Measurements from ENCODE around the gene LOC128125822.

The LOC128125822 gene

DNA sequence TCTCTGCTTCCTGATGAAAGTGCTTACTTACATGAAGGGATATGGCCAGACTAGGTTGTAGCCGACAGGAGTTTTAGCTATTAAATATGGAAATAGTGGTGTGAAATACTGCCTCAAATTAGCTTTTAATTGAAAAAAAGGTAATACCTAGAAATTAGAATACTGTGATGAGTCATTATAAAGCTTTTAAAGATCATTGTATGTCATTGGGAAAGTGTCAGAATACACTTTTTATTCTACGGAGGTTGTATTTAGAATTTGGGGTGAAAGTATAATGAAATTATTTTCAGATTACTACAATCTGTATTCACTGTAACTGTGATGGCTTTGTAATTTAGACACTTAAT, 2.2 kb downstream of the LOC128125822 start:
- WGBS, 2 donors: 55 to 73% methylated on average over 2 of the region's 2 CpGs
- TF ChIP-seq, protein P1, sequence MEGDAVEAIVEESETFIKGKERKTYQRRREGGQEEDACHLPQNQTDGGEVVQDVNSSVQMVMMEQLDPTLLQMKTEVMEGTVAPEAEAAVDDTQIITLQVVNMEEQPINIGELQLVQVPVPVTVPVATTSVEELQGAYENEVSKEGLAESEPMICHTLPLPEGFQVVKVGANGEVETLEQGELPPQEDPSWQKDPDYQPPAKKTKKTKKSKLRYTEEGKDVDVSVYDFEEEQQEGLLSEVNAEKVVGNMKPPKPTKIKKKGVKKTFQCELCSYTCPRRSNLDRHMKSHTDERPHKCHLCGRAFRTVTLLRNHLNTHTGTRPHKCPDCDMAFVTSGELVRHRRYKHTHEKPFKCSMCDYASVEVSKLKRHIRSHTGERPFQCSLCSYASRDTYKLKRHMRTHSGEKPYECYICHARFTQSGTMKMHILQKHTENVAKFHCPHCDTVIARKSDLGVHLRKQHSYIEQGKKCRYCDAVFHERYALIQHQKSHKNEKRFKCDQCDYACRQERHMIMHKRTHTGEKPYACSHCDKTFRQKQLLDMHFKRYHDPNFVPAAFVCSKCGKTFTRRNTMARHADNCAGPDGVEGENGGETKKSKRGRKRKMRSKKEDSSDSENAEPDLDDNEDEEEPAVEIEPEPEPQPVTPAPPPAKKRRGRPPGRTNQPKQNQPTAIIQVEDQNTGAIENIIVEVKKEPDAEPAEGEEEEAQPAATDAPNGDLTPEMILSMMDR (IDR thresholded peaks at IDR 0.05): no peak
- TF ChIP-seq POLR2A (IDR thresholded peaks at IDR 0.05): no peak
- no peak overlapping the region for H3K4me3 ChIP-seq (ENCODE audit: low read depth, poor library complexity, severe bottlenecking)
- no peak for DNase-seq (ENCODE audit: low spot score in 2 of 2)
- intact Hi-C loops (cut with DNase I; ENCODE audit: low total_unique reads): no loop called here

DNA sequence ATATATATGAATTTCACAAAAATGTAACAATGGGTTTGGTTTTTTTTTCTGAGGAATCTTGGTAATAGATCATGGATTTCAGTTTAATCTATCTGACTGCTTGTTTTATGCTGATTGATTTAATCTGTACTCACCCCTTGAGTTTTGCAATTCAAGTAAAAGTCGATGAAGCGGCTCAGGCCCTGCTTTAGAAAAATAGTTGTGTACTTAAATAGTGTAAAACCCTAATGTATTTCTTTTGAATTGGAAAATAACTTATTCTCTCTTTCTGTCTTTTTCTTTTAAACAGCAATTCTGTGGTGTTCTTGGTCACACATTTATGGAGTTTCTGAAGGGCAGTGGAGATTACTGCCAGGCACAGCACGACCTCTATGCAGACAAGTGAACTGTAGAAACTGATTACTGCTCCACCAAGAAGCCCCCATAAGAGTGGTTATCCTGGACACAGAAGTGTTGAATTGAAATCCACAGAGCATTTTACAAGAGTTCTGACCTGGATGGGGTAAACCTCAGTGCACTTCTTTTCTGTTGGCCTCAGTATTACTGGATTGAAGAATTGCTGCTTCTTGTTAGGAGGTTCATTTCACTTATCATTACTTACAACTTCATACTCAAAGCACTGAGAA, 4.0 kb downstream of the LOC128125822 start:
- intact Hi-C loops (cut with DNase I; ENCODE audit: low total_unique reads): no loop called here
- WGBS, 2 donors: 89 to 96% methylated on average over 3 of the region's 3 CpGs
- TF ChIP-seq, protein P1 (IDR thresholded peaks at IDR 0.05): no peak
- no peak for TF ChIP-seq POLR2A (IDR thresholded peaks at IDR 0.05)
- no peak overlapping the region for H3K4me3 ChIP-seq (ENCODE audit: low read depth, poor library complexity, severe bottlenecking)
- no peak for DNase-seq (ENCODE audit: low spot score in 2 of 2)

DNA sequence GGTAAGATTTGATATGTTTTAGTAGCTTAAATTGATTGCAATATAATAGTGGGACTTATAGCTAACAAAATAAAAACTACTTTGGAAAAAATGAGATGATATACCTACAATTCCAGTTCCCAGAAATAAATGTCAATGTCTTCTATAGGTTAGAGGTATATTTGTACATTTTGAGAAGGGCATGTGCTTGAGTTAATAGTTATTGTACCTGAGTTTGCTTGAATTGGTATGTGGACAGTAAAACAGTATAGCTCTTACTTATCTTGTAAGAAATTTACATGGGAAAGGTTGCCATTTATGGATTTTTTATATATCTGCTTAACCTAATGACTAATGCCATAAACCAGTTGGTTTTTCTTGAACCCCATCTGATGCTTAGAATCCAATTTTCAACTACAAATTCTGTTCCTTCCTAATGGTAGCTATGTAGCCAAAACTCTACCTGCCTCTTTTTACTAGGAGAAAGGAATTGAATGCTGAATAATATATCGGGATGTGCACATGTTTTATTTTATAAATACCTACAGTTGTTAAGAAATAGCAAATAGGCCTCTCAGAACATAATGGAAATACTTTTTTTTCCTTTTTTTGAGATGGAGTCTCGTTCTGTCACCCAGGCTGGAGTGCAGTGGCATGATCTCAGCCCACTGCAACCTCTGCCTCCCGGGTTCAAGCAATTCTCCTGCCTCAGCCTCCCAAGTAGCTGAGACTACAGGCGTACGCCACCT, 4.9 kb downstream of the LOC128125822 start:
- TF ChIP-seq POLR2A (IDR thresholded peaks at IDR 0.05): no peak
- TF ChIP-seq, protein P1 (IDR thresholded peaks at IDR 0.05): no peak
- DNase-seq (ENCODE audit: low spot score in 2 of 2): no peak
- WGBS, 2 donors: 94 to 96% methylated on average over 5 of the region's 5 CpGs
- H3K4me3 ChIP-seq (ENCODE audit: low read depth, poor library complexity, severe bottlenecking): no peak overlapping the region
- intact Hi-C loops (cut with DNase I; ENCODE audit: low total_unique reads): no loop called here

DNA sequence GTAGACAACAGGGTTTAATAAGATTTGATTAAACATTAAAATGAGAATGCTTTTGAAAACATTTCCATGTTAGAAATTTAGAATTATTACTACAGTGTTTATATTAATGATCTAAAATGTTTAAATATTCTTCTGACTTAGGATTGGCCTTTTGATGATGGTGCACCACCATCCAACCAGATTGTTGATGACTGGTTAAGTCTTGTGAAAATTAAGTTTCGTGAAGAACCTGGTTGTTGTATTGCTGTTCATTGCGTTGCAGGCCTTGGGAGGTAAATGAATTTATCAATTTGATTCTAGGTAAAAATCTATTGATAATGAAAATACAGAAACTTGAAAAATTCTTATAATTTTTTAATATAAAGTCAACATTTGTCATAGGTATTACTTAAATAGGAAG, 6.5 kb downstream of the LOC128125822 start:
- DNase-seq (ENCODE audit: low spot score in 2 of 2): no peak
- intact Hi-C loops (cut with DNase I; ENCODE audit: low total_unique reads): no loop called here
- H3K4me3 ChIP-seq (ENCODE audit: low read depth, poor library complexity, severe bottlenecking): no peak overlapping the region
- TF ChIP-seq, protein P1 (IDR thresholded peaks at IDR 0.05): no peak
- 94 to 98% methylated on average over 2 of the region's 2 CpGs for WGBS, 2 donors

DNA sequence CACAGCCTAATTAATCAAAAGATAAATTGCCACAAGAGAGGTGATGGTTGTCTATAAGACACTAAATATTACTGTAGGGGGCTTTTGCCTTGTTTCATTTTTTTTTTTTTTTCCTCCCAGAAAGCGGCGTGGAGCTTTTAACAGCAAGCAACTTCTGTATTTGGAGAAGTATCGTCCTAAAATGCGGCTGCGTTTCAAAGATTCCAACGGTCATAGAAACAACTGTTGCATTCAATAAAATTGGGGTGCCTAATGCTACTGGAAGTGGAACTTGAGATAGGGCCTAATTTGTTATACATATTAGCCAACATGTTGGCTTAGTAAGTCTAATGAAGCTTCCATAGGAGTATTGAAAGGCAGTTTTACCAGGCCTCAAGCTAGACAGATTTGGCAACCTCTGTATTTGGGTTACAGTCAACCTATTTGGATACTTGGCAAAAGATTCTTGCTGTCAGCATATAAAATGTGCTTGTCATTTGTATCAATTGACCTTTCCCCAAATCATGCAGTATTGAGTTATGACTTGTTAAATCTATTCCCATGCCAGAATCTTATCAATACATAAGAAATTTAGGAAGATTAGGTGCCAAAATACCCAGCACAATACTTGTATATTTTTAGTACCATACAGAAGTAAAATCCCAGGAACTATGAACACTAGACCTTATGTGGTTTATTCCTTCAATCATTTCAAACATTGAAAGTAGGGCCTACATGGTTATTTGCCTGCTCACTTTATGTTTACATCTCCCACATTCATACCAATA, 7.8 kb downstream of the LOC128125822 start:
- 91 to 93% methylated on average over 6 of the region's 6 CpGs for WGBS, 2 donors
- intact Hi-C loops (cut with DNase I; ENCODE audit: low total_unique reads): no loop called here

More for the DNA sequence above, 7.8 kb downstream of the LOC128125822 start:
- no peak overlapping the region for H3K4me3 ChIP-seq (ENCODE audit: low read depth, poor library complexity, severe bottlenecking)
- no peak for TF ChIP-seq POLR2A (IDR thresholded peaks at IDR 0.05)
- TF ChIP-seq, protein P1 (IDR thresholded peaks at IDR 0.05): no peak
- no peak for DNase-seq (ENCODE audit: low spot score in 2 of 2)

Measured in lower leg skin (tissue), 4 donors.